Measurements from ENCODE around the gene GABRB2.

Gene GABRB2

GRCh38 chr5:161467703-161468102 is 78.8 kb downstream of the GABRB2 start:
- no peak for DNase-seq

DNA sequence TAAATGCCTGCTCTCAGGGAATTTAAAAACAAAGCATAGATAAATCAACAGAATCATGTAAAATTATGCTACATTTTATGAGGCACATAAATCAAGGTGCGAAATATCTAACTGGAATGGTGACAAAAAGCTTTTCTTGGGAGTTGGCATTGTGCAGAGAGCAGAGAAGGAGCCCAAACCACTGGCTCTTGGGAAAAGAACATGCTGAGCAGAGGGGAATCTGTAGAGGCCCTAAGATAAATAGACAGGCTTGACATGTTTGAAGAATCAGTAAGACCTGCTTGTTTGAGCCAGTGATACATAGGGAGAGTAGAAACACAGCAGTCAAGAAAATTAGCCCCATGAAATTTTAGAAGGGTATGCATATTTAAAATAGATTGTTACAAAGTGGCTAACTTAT is 85.8 kb downstream of the GABRB2 start:
- DNase-seq = no peak

GRCh38 chr5:161446655-161447054 is 99.9 kb downstream of the GABRB2 start:
- no peak for DNase-seq

DNA sequence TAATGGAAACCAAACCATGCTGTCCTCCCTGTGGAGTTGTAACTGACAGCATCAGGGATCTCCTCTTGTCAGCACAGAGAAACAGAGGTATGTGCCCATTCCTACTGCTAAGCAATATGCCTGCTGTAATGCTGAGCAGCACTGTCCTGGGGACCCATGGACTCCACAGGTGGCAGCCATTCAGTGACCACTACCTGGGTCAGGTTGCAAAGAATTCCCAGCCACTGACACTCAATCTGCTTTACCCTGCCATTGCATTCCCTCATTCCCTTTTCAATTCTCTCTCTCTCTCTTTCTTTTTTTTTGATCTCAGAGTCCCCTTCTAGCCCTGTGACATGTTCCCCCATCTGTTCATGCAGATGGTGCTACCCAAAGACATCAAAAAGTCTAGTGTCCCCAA is 104.1 kb downstream of the GABRB2 start:
- DNase-seq = no peak

- peak; percentile 1 to 14 for DNase-seq
Measured at GRCh38 chr5:161432798-161433197, 113.7 kb downstream of the GABRB2 start.

DNA sequence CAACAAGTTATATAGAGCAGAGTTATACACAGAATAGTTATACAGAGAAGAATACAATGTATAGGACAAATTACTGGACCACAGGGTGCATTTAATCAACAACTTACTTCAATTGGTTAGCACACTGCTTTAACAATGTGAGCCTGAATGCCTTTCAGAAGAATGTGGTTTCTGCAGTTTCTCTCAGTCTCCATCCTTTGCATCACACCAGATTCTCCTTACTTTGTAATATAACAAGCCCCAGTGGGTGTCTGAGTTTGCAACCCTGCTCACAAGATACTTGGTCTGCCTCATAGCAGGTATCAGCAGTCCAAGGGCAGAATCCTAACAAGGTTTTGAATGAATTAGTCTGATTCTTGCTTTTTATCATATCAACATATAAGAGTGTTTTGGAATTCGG is 114.6 kb downstream of the GABRB2 start:
- no peak for DNase-seq

GRCh38 chr5:161421067-161421466 is 125.5 kb downstream of the GABRB2 start:
- DNase-seq = no peak

GRCh38 chr5:161420521-161420920 is 126.0 kb downstream of the GABRB2 start:
- no peak for DNase-seq

DNA sequence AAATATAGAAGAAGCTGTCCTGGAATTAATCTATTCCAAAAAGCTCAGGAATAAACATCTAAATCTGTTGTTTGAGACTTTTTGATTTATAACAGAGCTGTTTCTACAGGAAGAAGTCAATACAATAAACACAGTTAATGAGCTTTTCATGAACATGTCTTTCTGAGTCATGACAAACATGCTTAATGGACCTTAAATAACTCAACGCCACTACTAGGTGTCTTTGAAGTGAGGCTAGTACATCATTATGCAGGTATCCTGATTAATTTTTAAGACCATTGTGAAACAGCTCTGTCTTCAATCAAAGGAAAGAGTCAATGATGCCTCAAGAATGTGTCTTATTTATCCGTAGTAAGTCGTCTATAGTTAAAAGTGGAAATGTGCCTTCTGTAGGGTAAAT is 131.6 kb downstream of the GABRB2 start:
- no peak for DNase-seq

DNA sequence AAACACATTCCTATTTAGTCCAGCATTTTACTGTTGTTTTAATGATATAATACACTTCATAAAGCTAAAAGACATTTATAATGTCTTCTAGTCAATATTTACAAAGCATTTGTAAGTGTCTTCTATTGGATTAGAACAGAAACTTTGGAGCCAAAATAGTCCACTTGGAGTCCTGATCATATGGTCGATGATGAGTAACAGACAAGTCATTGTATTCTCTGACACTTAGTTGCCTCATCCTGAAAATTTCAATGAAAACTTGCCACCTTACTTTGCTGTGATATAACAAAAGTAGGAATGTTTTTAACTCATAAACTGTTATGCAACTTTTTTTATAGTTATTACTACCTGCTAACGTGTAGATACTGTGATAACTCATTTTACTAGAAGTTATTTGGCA is 132.5 kb downstream of the GABRB2 start:
- DNase-seq = no peak

- no peak for DNase-seq
Measured at GRCh38 chr5:161412792-161413191, 133.7 kb downstream of the GABRB2 start.

GRCh38 chr5:161411156-161411555 is 135.4 kb downstream of the GABRB2 start:
- no peak for DNase-seq

- DNase-seq = no peak
Measured at GRCh38 chr5:161410640-161411039, 135.9 kb downstream of the GABRB2 start.

- no peak for DNase-seq
Measured at GRCh38 chr5:161409471-161409870, 137.1 kb downstream of the GABRB2 start.

- DNase-seq = no peak
Measured at GRCh38 chr5:161406880-161407279, 139.6 kb downstream of the GABRB2 start.

- DNase-seq = no peak
Measured at GRCh38 chr5:161403996-161404395, 142.5 kb downstream of the GABRB2 start.

GRCh38 chr5:161403121-161403520 is 143.4 kb downstream of the GABRB2 start:
- no peak for DNase-seq

DNA sequence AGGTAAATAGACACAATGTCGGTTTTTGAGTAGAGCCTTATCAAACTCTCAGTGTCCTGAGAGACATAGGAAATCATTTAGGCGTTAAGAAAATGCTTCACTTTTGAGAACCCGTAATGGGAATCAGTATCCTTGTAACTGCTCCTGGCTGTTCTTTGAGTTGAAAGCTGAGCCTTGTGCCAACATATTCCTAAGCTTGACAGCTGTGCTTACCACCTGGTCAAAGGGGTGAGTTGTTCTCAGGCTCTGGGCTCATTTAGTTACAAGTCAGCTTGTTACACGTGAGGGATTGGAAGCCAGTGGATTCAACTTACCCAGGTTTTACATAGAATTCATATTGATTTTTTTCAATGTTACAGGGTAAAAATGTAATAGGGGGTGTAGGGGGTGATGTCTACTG is 145.9 kb downstream of the GABRB2 start:
- DNase-seq = no peak

DNA sequence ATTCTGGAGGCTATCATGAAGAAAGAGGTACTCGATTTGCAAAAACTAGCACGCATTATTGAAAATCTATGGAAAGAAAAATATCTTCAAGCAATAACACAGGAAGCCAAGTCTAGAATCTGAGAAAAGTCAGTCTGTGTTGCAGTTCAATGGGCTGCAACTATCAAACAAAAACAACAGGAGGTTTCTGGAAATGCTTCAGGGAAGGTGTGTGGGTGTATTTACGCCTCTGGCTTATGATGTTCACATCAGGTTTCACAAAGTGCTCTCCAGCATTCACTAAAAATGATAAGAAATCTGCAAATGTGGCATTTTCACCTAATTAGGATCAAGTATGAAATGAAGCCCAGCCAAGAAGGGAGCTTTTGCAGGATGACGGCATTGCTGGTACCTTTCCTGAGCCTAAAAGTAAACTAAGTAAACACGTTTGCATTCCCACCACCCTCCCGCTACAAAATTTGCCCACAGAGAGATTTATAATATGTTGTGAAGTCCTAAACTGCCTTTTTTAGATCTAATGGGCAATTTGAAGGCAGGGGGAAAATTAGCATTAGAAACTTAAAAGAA is 146.4 kb downstream of the GABRB2 start:
- no peak for DNase-seq

GRCh38 chr5:161397448-161397847 is 149.1 kb downstream of the GABRB2 start:
- no peak for DNase-seq

- DNase-seq = no peak
Measured at GRCh38 chr5:161396171-161396570, 150.4 kb downstream of the GABRB2 start.

DNA sequence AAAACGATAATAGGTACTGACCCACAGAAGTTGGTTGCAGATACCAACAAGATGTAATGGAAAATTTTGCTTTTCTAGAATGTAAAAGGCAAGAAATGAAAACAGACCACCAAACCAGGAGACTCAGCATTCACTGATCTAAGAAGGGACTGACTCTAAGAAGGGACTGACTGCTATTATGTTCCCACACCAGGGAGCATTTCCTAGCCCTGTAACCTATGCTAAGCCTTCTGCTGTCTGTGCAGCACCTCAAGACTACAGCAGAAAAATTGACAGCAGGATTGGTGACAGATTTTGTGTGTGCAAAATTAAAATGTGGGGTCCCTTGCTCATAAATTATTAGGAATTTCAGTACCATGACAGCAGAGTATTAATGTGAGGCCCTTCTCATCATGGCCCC is 154.8 kb downstream of the GABRB2 start:
- DNase-seq = no peak

DNA sequence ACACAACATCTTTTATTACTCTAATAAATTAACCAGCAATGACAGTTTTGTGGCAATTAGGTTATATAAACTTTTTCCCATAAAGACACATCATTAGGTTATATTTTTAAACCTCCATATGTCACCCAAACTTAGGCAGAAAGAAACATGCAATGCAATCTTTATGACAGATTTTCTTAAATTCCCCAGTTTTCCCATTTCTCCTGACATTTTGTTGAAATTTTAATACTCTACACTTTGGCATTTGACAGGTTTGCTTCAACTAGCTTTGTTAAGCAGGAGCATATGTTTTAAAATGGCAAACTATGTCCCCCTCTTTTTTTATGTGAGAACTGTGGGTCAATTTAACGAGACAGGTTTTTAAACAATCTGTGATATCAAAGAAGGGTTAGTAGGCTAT is 155.5 kb downstream of the GABRB2 start:
- DNase-seq = no peak

GRCh38 chr5:161387121-161387520 is 159.4 kb downstream of the GABRB2 start:
- no peak for DNase-seq

DNA sequence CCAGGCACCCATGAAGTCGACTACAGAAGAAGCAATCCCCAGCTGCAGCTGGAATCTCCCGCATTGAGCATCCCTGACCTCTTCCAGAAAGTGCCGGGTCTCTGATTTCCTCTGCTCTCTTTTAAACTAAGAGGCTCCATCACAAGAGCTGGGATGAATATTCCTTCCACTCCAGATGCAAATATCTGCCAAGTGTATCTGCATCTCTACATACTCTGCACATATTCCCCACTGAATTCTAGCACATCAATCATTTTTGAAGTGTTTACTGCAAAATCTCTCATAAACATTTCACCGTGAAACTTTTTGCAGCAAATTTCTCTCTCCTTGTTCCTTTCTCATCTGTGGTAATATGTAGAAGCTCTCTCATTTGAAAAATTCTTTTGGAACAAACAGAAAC is 161.5 kb downstream of the GABRB2 start:
- DNase-seq = no peak

DNA sequence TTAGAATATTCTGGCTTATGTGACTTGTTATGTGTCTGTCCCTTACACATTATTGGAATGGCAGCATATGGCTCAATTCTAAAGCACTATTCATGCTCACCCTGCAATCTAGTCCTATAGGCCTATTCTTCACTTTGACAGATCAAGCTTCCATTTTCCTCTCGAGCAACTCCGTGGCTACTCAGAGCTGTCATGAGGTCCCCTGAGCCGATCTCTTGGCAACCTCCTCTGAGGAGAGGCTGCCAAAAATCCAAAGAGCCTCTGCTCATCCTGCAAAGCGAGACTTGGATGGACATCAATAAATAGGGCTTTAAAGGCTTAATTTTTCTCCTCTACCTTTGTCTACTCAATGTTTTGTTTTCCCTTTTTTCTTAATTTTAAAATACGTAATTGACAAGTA is 163.8 kb downstream of the GABRB2 start:
- DNase-seq = no peak
